ENCODE measurements around the gene CIROP.
A peak's percentile ranks its signal among the peaks of the same experiment; 100 is the strongest.
"Not testable (repeated sequence)": the region's sequence is repeated elsewhere in the genome, so short reads cannot be mapped to it uniquely, and the experiment has no call there.

The CIROP gene

DNA sequence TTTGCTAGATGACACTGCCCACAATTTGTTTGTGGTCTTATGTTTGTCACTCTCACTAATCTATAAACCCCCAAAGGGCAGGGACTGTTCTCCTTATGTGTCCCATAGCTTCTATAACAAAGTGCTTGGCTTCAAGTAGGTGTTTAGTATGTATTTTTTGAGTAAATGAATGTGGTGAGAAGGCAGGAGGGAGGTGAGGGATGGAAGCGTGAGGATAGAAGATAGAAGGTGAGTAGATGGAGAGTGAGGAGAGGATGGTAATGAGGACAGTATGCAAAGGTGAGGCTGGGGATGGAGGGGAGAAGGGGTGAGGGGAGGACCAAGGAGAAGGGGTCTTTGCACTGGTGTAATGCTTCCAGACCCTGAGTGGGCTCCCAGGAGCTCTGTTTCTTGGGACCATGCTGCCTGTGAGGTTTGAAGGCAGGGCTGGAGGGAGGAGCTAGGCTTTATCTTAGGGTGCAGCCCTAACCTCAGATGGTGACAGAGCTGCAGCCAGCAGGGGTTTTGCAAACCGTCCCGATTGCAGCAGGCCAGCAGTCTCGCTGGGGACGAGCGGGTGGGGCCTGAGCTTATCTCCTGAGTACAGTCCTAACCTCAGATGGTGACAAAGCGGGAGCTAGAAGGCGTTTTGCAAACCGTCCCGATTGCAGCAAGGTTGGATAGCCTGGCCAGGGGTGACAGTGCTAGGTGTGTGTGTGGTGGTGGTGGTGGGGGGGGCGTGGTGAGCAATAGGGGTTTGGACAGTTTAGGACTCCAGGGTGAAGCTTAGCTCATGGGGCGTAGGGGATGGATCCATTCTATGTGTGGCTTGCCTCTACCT lies 7.8 kb upstream of the CIROP start:
- peaks cover 0 to 33% of the 10 kb centered on the region in 2 donors for H3K27me3 ChIP-seq
- H3K36me3 ChIP-seq: no peaks in the 10 kb centered on the region
- peaks cover 0 to 7% (median 0%) of the 10 kb centered on the region in 4 donors for H3K4me1 ChIP-seq
- peak in 1 of 2 donors; percentile 60 for DNase-seq
- H3K4me3 ChIP-seq: no peak overlapping the region
- no peak overlapping the region for H3K27ac ChIP-seq
- intact Hi-C loops (cut with DNase I; ENCODE audit: low total_unique reads): no loop called here
- TF ChIP-seq, protein P1, sequence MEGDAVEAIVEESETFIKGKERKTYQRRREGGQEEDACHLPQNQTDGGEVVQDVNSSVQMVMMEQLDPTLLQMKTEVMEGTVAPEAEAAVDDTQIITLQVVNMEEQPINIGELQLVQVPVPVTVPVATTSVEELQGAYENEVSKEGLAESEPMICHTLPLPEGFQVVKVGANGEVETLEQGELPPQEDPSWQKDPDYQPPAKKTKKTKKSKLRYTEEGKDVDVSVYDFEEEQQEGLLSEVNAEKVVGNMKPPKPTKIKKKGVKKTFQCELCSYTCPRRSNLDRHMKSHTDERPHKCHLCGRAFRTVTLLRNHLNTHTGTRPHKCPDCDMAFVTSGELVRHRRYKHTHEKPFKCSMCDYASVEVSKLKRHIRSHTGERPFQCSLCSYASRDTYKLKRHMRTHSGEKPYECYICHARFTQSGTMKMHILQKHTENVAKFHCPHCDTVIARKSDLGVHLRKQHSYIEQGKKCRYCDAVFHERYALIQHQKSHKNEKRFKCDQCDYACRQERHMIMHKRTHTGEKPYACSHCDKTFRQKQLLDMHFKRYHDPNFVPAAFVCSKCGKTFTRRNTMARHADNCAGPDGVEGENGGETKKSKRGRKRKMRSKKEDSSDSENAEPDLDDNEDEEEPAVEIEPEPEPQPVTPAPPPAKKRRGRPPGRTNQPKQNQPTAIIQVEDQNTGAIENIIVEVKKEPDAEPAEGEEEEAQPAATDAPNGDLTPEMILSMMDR (IDR thresholded peaks at IDR 0.05): no peak
- H3K9me3 ChIP-seq: no peaks in the 10 kb centered on the region

DNA sequence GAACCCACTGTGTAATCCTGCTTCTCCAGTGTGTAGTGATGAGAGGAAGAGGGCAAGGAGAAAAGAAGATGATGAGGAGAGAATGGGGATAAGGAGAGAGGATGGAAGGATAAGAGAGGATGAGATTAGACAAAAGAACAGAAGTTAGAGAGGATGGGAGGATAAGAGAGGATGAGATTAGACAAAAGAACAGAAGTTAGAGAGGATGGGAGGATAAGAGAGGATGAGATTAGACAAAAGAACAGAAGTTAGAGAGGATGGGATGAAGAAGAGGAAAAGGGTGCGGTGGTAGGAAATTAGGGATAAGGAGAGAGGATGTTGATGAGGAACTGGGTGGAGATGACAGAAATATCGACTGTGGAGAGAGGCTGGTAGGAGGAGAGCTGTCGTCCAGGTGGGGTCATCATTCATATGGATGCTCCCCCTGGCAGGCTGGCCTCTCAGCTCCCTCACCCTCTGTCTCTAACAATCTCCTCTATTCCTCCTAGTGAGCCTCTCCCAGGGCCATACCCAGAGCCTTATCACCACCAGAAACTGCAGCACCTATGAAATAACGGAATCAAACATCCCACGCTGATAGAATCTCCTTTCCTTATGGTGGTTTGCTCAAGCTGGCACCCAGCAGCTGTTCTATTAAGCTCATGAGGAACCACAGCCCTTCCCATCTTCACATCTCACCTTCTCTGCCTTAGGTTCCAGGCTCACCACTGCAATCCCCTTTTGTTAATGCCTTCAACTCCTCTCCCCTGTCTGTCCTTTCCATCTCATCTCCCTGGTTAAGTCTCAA lies 6.0 kb upstream of the CIROP start:
- H3K9me3 ChIP-seq: no peaks in the 10 kb centered on the region
- intact Hi-C loops (cut with DNase I; ENCODE audit: low total_unique reads): no loop called here
- peaks cover 0 to 7% (median 0%) of the 10 kb centered on the region in 4 donors for H3K4me1 ChIP-seq
- no peak overlapping the region for H3K4me3 ChIP-seq
- TF ChIP-seq, protein P1 (IDR thresholded peaks at IDR 0.05): no peak
- DNase-seq: no peak
- H3K27ac ChIP-seq: no peak overlapping the region
- H3K27me3 ChIP-seq: peaks cover 0 to 27% of the 10 kb centered on the region in 2 donors
- H3K36me3 ChIP-seq: no peaks in the 10 kb centered on the region

DNA sequence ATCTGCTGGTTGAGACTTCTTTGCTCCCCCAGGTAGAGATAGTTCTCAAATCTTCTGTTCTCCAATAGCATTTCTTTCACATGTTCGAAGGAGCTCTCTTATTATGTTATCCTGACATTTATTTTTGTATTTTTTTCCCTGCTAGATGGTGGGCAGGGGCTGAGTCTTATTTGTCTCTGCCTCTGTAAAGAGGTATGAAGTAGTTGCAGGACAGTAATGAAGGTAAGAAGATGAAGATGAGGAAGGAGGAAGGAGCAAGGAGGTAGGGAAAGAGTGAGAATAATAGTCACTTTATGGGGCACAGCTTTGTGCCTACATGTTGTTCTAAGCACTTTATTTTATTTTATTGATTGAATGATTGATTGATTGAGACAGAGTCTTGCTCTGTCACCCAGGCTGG lies 5.0 kb upstream of the CIROP start:
- Histone ChIP-seq H3K27me3 (peaks cover 0 to 27% of the 10 kb centered on the region in 2 donors), H3K4me1 (peaks cover 0 to 3% (median 0%) of the 10 kb centered on the region in 4 donors), H3K27ac (no peak overlapping the region), H3K36me3 (no peaks in the 10 kb centered on the region), H3K9me3 (no peaks in the 10 kb centered on the region), H3K4me3 (no peak overlapping the region)
- no peak for DNase-seq
- TF ChIP-seq, protein P1 (IDR thresholded peaks at IDR 0.05): no peak
- intact Hi-C loops (cut with DNase I; ENCODE audit: low total_unique reads): no loop called here

DNA sequence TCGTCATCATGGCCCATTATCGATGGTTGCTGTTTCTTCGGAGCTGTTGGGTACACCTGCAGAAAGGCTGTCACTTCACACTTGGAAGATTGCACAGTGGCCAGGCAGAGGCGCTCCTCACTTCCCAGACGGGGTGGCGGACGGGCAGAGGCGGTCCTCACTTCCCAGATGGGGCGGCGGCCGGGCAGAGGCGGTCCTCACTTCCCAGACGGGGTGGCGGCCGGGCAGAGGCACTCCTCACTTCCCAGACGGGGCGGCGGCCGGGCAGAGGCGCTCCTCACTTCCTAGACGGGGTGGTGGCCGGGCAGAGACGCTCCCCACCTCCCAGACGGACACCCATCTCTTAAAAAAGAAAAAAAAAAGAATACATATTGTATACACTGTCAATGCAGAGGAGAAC lies 3.4 kb upstream of the CIROP start:
- peaks cover 0 to 17% of the 10 kb centered on the region in 2 donors for H3K27me3 ChIP-seq
- H3K27ac ChIP-seq; H3K4me3 ChIP-seq; H3K36me3 ChIP-seq; H3K4me1 ChIP-seq; H3K9me3 ChIP-seq; intact Hi-C loops (cut with DNase I; ENCODE audit: low total_unique reads); DNase-seq: not testable (repeated sequence)

DNA sequence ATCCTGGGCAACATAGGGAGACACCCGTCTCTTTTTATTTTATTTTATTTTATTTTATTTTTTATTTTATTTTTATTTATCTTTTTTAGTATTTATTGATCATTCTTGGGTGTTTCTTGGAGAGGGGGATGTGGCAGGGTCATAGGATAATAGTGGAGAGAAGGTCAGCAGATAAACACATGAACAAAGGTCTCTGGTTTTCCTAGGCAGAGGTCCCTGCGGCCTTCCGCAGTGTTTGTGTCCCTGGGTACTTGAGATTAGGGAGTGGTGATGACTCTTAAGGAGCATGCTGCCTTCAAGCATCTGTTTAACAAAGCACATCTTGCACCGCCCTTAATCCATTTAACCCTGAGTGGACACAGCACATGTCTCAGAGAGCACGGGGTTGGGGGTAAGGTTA lies 2.8 kb upstream of the CIROP start:
- not testable (repeated sequence) for H3K36me3 ChIP-seq

DNA sequence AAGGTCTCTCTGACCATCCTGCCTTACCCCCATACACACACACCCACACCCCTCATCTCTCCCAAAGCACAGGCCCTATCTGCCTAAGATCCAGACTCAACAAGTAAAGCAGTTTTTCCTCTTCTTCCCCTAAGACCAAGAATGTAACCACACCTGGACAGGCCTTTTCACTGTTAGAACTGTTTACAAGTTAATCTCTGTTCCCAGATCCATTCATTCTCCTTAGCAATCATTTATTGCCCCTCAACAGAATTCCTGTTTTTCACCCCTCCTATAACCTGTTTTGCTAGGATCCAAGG lies 1.9 kb upstream of the CIROP start:
- Histone ChIP-seq H3K9me3 (no peaks in the 10 kb centered on the region), H3K36me3 (no peaks in the 10 kb centered on the region), H3K27ac (no peak overlapping the region), H3K27me3 (peaks cover 0 to 10% of the 10 kb centered on the region in 2 donors), H3K4me3 (no peak overlapping the region), H3K4me1 (no peaks in the 10 kb centered on the region)
- intact Hi-C loops (cut with DNase I; ENCODE audit: low total_unique reads): no loop called here
- DNase-seq: no peak
- TF ChIP-seq, protein P1 (IDR thresholded peaks at IDR 0.05): no peak

More for the DNA sequence above, 2.8 kb upstream of the CIROP start:
- H3K4me1 ChIP-seq; H3K27ac ChIP-seq; H3K9me3 ChIP-seq; DNase-seq; H3K4me3 ChIP-seq; intact Hi-C loops (cut with DNase I; ENCODE audit: low total_unique reads): not testable (repeated sequence)
- peaks cover 0 to 11% of the 10 kb centered on the region in 2 donors for H3K27me3 ChIP-seq

Data from tibial artery (tissue), 4 donors.